NCI-H2029 (cell line): ENCODE measurements around the gene EBLN2.

Experiments
- DNase-seq: peaks from one replicate; lab custom pipeline; 2025; lab: John Stamatoyannopoulos, UW

Gene EBLN2

GRCh38 chr3:73107215-73107614, 45.8 kb downstream of the EBLN2 start:
- no peak for DNase-seq

GRCh38 chr3:73107676-73108187, 46.3 kb downstream of the EBLN2 start:
- DNase-seq = no peak

GRCh38 chr3:73108750-73109149, 47.3 kb downstream of the EBLN2 start:
- no peak for DNase-seq

- DNase-seq = no peak
These were observed 49.1 kb downstream of the EBLN2 start for GRCh38 chr3:73110530-73110929.
